K562 (cell line): ENCODE data around the gene GPAT3.

Source experiments
- CTCF ChIP-seq, 3 experiments: IDR thresholded peaks in 2 of 3; conservative IDR thresholded peaks in 1 of 3; 2 replicates each; pipeline ENCODE4 v1.5.1; 2011 to 2012; ENCODE audit warnings: low read length in 3 of 3, mild to moderate bottlenecking in 3 of 3, control low read depth in 2 of 3, improper control_type of control experiment in 1 of 3, inconsistent platforms in 1 of 3, low read depth in 1 of 3, mixed read lengths in 1 of 3, moderate library complexity in 1 of 3; ENCODE audit not compliant: insufficient read depth in 2 of 3
- IRF9 ChIP-seq: fragments of 450-650 bp; IDR thresholded peaks from 2 replicates; pipeline ENCODE4 v1.6.1; 2016; ENCODE audit warnings: missing biosample characterization, missing genetic modification characterization
- MLX ChIP-seq, 2 experiments: fragments of 450-650 bp in 1 of 2; sonication (generic) in 1 of 2; formaldehyde crosslinking; conservative IDR thresholded peaks; 2 replicates each; pipeline versions ENCODE4 v1.4.0 to v1.8.1; 2020 to 2022; ENCODE audit warnings: mild to moderate bottlenecking in 1 of 2, missing genetic modification reagents in 1 of 2
- STAG1 ChIP-seq: sonication (generic); formaldehyde crosslinking; IDR thresholded peaks from 2 replicates; pipeline ENCODE4 v1.5.0; 2020; ENCODE audit warnings: missing genetic modification reagents, borderline replicate concordance
- ZNF239 ChIP-seq: fragments of 250-450 bp; sonication (Bioruptor Pico); IDR thresholded peaks from 2 replicates; pipeline ENCODE4 v1.4.0; 2020; ENCODE audit warnings: mild to moderate bottlenecking

GRCh38 chr4:83651846-83652245, 115.9 kb downstream of the GPAT3 start:
- TF ChIP-seq STAG1 (no peak), MLX (CRISPR knock-in tag; conservative IDR thresholded peaks at IDR 0.05) (no peak), CTCF (IDR thresholded peaks at IDR 0.05 in 2 of 3, conservative IDR thresholded peaks at IDR 0.05 in 1 of 3; ENCODE audit: insufficient read depth in 2 of 3, low read depth in 1 of 3, low read length in 3 of 3) (no peak), ZNF239 (CRISPR knock-in tag) (no peak), IRF9 (tag) (no peak)
